Endothelial cell of umbilical vein (primary cell): ENCODE data around the gene ZNF511. TPM values are rescaled to one million over a fixed set of nuclear protein-coding genes. Genes with fewer than 3 reads are reported as not detected.

ENCODE experiments used
- BruUV-seq: library from RNA; stranded (reverse); fragments of 400-500 nt; replicated peaks from 2 replicates; lab custom pipeline; 2021; lab: Mats Ljungman, UMichigan
- CTCF ChIA-PET: fragments of 300-600, 350-600 bp; sonication (Branson Sonifier 250); formaldehyde crosslinking; loops from one replicate; lab custom pipeline; 2021; ENCODE audit warnings: antibody characterized with exemption, inconsistent platforms; lab: Charles Lee
- POLR2A ChIA-PET: fragments of 300-600, 350-600 bp; sonication (Branson Sonifier 250); formaldehyde crosslinking; loops from one replicate; lab custom pipeline; 2021; ENCODE audit warnings: antibody characterized with exemption, inconsistent platforms; lab: Charles Lee
- DNase-seq: peaks from one replicate; pipeline ENCODE4 v3.0.0-alpha.2; 2011; ENCODE audit warnings: low read depth, low spot score
- FAIRE-seq: peaks from 2 replicates; lab custom pipeline; 2011; peaks lifted over from hg19 to GRCh38; lab: Jason Lieb, UNC
- H2AFZ ChIP-seq: 2 replicates; pipeline ENCODE4 v1.6.0; 2012; ENCODE audit warnings: low read depth, low read length, control low read depth, inconsistent platforms
- H3K27ac ChIP-seq: 2 replicates; pipeline ENCODE4 v1.5.1; 2011; ENCODE audit warnings: low read depth, mild to moderate bottlenecking, control low read depth, low read length, moderate library complexity; ENCODE audit not compliant: insufficient read depth
- H3K27me3 ChIP-seq, 2 experiments: 2 replicates each; pipeline versions ENCODE4 v1.6.0 to v1.6.1; 2011; ENCODE audit warnings: low read length in 2 of 2, mixed read lengths in 1 of 2; ENCODE audit not compliant: control insufficient read depth in 2 of 2, insufficient read depth in 2 of 2
- H3K36me3 ChIP-seq, 2 experiments: 2 replicates in 1 of 2; 3 replicates in 1 of 2; pipeline ENCODE4 v1.5.1; 2011; ENCODE audit warnings: low read length in 2 of 2, mild to moderate bottlenecking in 1 of 2, moderate library complexity in 1 of 2; ENCODE audit not compliant: control insufficient read depth in 2 of 2, insufficient read depth in 2 of 2; ENCODE audit errors: extremely low read depth in 1 of 2
- H3K4me1 ChIP-seq: 3 replicates; pipeline ENCODE4 v1.5.1; 2011; ENCODE audit warnings: mild to moderate bottlenecking, low read length; ENCODE audit not compliant: control insufficient read depth, insufficient read depth; ENCODE audit errors: extremely low read depth
- H3K4me2 ChIP-seq: 2 replicates; pipeline ENCODE4 v1.6.1; 2011; ENCODE audit warnings: low read length, control low read depth, mixed read lengths; ENCODE audit not compliant: insufficient read depth
- H3K4me3 ChIP-seq, 3 experiments: fragments of 200-600 bp in 1 of 3; sonication (generic), shearing (Covaris generic) in 1 of 3; replicated peaks in 1 of 3; 2 replicates each; pipeline ENCODE4 v1.5.1; 2011 to 2016; ENCODE audit warnings: control low read depth in 3 of 3, low read length in 3 of 3, mild to moderate bottlenecking in 2 of 3, inconsistent platforms in 1 of 3, low read depth in 1 of 3, moderate library complexity in 1 of 3; ENCODE audit not compliant: insufficient read depth in 1 of 3
- H3K79me2 ChIP-seq: 2 replicates; pipeline ENCODE4 v1.6.0; 2012; ENCODE audit warnings: low read length, inconsistent platforms; ENCODE audit not compliant: control insufficient read depth, insufficient read depth
- H3K9ac ChIP-seq: replicated peaks from 2 replicates; pipeline ENCODE3; 2011; ENCODE audit warnings: low read length, control low read depth; ENCODE audit not compliant: insufficient read depth; ENCODE audit errors: extremely low read depth
- H3K9me1 ChIP-seq: replicated peaks from 3 replicates; pipeline ENCODE4 v1.6.0; 2011; ENCODE audit warnings: mild to moderate bottlenecking, low read length; ENCODE audit not compliant: control insufficient read depth, insufficient read depth; ENCODE audit errors: extremely low read depth
- H3K9me3 ChIP-seq: replicated peaks from 2 replicates; pipeline ENCODE4 v1.5.1; 2012; ENCODE audit warnings: low read length, inconsistent platforms; ENCODE audit not compliant: control insufficient read depth, insufficient read depth
- H4K20me1 ChIP-seq: replicated peaks from 2 replicates; pipeline ENCODE3; 2011; ENCODE audit warnings: mild to moderate bottlenecking, low read length; ENCODE audit not compliant: control insufficient read depth, insufficient read depth; ENCODE audit errors: extremely low read depth
- EZH2 ChIP-seq: IDR thresholded peaks from 2 replicates; pipeline ENCODE4 v1.6.1; 2012; ENCODE audit warnings: borderline replicate concordance, low read depth, mild to moderate bottlenecking, moderate library complexity, low read length, inconsistent platforms; ENCODE audit not compliant: severe bottlenecking
- FOS ChIP-seq: IDR thresholded peaks from 2 replicates; pipeline ENCODE4 v1.6.1; 2011; ENCODE audit warnings: mild to moderate bottlenecking, low read length, moderate library complexity, borderline replicate concordance; ENCODE audit not compliant: insufficient read depth
- GATA2 ChIP-seq: IDR thresholded peaks from 2 replicates; pipeline ENCODE4 v1.7.0; 2011; ENCODE audit warnings: low read depth, mild to moderate bottlenecking, moderate library complexity, mixed read lengths, low read length; ENCODE audit not compliant: insufficient read length, insufficient read depth
- JUN ChIP-seq: IDR thresholded peaks from 2 replicates; pipeline ENCODE4 v1.6.1; 2011; ENCODE audit warnings: borderline replicate concordance, low read depth; ENCODE audit not compliant: insufficient read length, insufficient read depth
- MYC ChIP-seq: IDR thresholded peaks from one replicate; pipeline ENCODE4 v1.6.1; 2011; ENCODE audit warnings: mild to moderate bottlenecking, low read depth, low read length
- POLR2A ChIP-seq: IDR thresholded peaks from 2 replicates; pipeline ENCODE4 v1.6.1; 2012; ENCODE audit warnings: low read depth, mild to moderate bottlenecking, control low read depth, low read length
- POLR2AphosphoS5 ChIP-seq: IDR thresholded peaks from 2 replicates; pipeline ENCODE4 v1.6.1; 2012; ENCODE audit warnings: low read depth, mild to moderate bottlenecking, control low read depth, low read length, moderate library complexity; ENCODE audit not compliant: insufficient read depth
- dilution Hi-C: fragments of 300-500 bp; cut with MboI; formaldehyde crosslinking; loops from one replicate; pipeline ENCODE4 v1.15.0; 2019; ENCODE audit warnings: low sequenced_read_pairs; ENCODE audit not compliant: extremely low pct_ligation_motif_present
- intact Hi-C: fragments of 100-400 bp; cut with micrococcal nuclease; formaldehyde crosslinking; loops from one replicate; pipeline ENCODE4 v1.10.0; 2022
- polyA plus RNA-seq, 4 experiments: library from polyadenylated mRNA; depleted of rRNA in 3 of 4; stranded (reverse) in 3 of 4; unstranded in 1 of 4; fragments of >200 nt; gene quantifications; 2 replicates each; pipeline versions ENCODE4 v1.2.1 to v1.2.3, GENCODE V29; 2011 to 2012; ENCODE audit warnings: missing spikeins in 1 of 4
- total RNA-seq: library from RNA; stranded (reverse); gene quantifications from 2 replicates; pipeline ENCODE4 v1.2.3, GENCODE V29; 2021
- TF ChIP-seq, protein P1 (sequence below): IDR thresholded peaks from 2 replicates; pipeline ENCODE4 v1.6.1; 2011; ENCODE audit not compliant: insufficient read depth, insufficient read length
- TF ChIP-seq, protein P2 (sequence below), 2 donors: IDR thresholded peaks; 1 replicate in 1 of 2; 2 replicates in 1 of 2; pipeline ENCODE4 v1.5.1; 2011; ENCODE audit warnings: low read length in 2 of 2, mild to moderate bottlenecking in 2 of 2, moderate library complexity in 2 of 2, control low read depth in 1 of 2, inconsistent platforms in 1 of 2, low read depth in 1 of 2; ENCODE audit not compliant: insufficient read depth in 1 of 2; ENCODE audit errors: extremely low read depth in 1 of 2

ZNF511 gene
- total and polyA plus RNA-seq, 2 donors (not counting 3 experiments of a cell fraction or from before 2014, with no cell fraction given) = 25.6 to 37.9 TPM

DNA sequence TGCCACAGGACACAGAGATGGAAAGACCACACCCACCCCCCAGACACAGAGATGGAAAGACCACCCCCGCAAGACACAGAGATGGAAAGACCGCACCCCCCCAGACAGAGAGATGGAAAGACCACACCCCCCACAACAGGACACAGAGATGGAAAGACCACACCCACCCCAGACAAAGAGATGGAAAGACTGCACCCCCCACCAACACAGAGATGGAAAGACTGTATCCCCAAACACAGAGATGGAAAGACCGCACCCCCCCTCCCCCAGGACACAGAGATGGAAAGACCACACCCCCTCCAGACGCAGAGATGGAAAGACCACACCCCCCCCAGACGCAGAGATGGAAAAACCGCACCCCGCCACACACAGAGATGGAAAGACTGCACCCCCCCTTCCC, 8.0 kb downstream of the ZNF511 start:
- POLR2A ChIA-PET = no interaction called here
- Histone ChIP-seq H2AFZ (no peak overlapping the region), H3K4me2 (no peak overlapping the region), H3K36me3 (peaks cover 0 to 4% of the 10 kb centered on the region in 2 experiments), H3K79me2 (no peaks in the 10 kb centered on the region), H3K9ac (no peak overlapping the region), H3K27ac (no peak overlapping the region), H3K9me3 (no peaks in the 10 kb centered on the region), H3K27me3 (peaks cover 0 to 3% of the 10 kb centered on the region in 2 experiments), H3K9me1 (no peaks in the 10 kb centered on the region), H3K4me3 (no peak overlapping the region), H3K4me1 (no peaks in the 10 kb centered on the region), H4K20me1 (no peaks in the 10 kb centered on the region)
- DNase-seq = no peak
- no peak for FAIRE-seq
- TF ChIP-seq, protein P1, sequence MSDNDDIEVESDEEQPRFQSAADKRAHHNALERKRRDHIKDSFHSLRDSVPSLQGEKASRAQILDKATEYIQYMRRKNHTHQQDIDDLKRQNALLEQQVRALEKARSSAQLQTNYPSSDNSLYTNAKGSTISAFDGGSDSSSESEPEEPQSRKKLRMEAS = no peak
- TF ChIP-seq, protein P2, sequence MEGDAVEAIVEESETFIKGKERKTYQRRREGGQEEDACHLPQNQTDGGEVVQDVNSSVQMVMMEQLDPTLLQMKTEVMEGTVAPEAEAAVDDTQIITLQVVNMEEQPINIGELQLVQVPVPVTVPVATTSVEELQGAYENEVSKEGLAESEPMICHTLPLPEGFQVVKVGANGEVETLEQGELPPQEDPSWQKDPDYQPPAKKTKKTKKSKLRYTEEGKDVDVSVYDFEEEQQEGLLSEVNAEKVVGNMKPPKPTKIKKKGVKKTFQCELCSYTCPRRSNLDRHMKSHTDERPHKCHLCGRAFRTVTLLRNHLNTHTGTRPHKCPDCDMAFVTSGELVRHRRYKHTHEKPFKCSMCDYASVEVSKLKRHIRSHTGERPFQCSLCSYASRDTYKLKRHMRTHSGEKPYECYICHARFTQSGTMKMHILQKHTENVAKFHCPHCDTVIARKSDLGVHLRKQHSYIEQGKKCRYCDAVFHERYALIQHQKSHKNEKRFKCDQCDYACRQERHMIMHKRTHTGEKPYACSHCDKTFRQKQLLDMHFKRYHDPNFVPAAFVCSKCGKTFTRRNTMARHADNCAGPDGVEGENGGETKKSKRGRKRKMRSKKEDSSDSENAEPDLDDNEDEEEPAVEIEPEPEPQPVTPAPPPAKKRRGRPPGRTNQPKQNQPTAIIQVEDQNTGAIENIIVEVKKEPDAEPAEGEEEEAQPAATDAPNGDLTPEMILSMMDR (IDR thresholded peaks at IDR 0.05; ENCODE audit: extremely low read depth in 1 of 2, insufficient read depth in 1 of 2, low read depth in 1 of 2, low read length in 2 of 2) = no peak
- TF ChIP-seq MYC (no peak), EZH2 (no peak), POLR2A (no peak), POLR2AphosphoS5 (no peak), GATA2 (no peak), JUN (no peak), FOS (no peak)
- CTCF ChIA-PET = interaction anchor here (1.7 kb wide), 1 partner anchor 13 kb away, joined by 7 read pairs; no protein-coding TSS in a partner anchor
- dilution Hi-C loops (no loop called here), intact Hi-C loops (loop anchor here (5.0 kb wide), 1 partner anchor 414 kb away; no protein-coding TSS in a partner anchor)
- no TSS peak for BruUV-seq
